Fibroblast of lung (primary cell): ENCODE results near the gene SDK1. TPM values are rescaled to one million over a fixed set of nuclear protein-coding genes. Genes with fewer than 3 reads are reported as not detected.

ENCODE experiments used
- DNase-seq, 2 donors: peaks; one replicate each; pipeline versions ENCODE4 v3.0.0 to v3.0.0-alpha.2; 2010; ENCODE audit warnings: low read depth in 2 of 2
- H2AFZ ChIP-seq: 2 replicates; pipeline ENCODE4 v1.5.1; 2012; ENCODE audit warnings: low read length, control low read depth, inconsistent platforms
- H3K27ac ChIP-seq: 2 replicates; pipeline ENCODE4 v1.5.1; 2011; ENCODE audit warnings: low read length, control low read depth; ENCODE audit not compliant: insufficient read depth
- H3K27me3 ChIP-seq: 2 replicates; pipeline ENCODE4 v1.5.1; 2011; ENCODE audit warnings: mild to moderate bottlenecking, low read length; ENCODE audit not compliant: control insufficient read depth, insufficient read depth
- H3K36me3 ChIP-seq: 2 replicates; pipeline ENCODE4 v1.5.1; 2011; ENCODE audit warnings: low read length; ENCODE audit not compliant: control insufficient read depth, insufficient read depth
- H3K4me1 ChIP-seq: 2 replicates; pipeline ENCODE4 v1.5.1; 2011; ENCODE audit warnings: low read length; ENCODE audit not compliant: control insufficient read depth, insufficient read depth; ENCODE audit errors: extremely low read depth
- H3K4me2 ChIP-seq: 2 replicates; pipeline ENCODE4 v1.5.1; 2011; ENCODE audit warnings: low read length, control low read depth; ENCODE audit not compliant: insufficient read depth; ENCODE audit errors: extremely low read depth
- H3K4me3 ChIP-seq, 4 experiments: fragments of 200-600 bp in 1 of 4; sonication (generic) in 1 of 4; replicated peaks in 1 of 4; 2 replicates each; pipeline ENCODE4 v1.5.1; 2011 to 2016; ENCODE audit warnings: low read length in 4 of 4, low read depth in 3 of 4, mild to moderate bottlenecking in 3 of 4, control low read depth in 2 of 4, inconsistent platforms in 1 of 4, mixed read lengths in 1 of 4; ENCODE audit not compliant: insufficient read depth in 1 of 4; ENCODE audit errors: control extremely low read depth in 1 of 4
- H3K79me2 ChIP-seq: 2 replicates; pipeline ENCODE4 v1.5.1; 2012; ENCODE audit warnings: mild to moderate bottlenecking, low read length, inconsistent platforms; ENCODE audit not compliant: control insufficient read depth, insufficient read depth
- H3K9ac ChIP-seq: 2 replicates; pipeline ENCODE4 v1.5.1; 2011; ENCODE audit warnings: mild to moderate bottlenecking, low read length, control low read depth; ENCODE audit not compliant: insufficient read depth
- H3K9me3 ChIP-seq: 2 replicates; pipeline ENCODE4 v1.5.1; 2012; ENCODE audit warnings: low read depth, low read length; ENCODE audit not compliant: control insufficient read depth, insufficient read depth
- H4K20me1 ChIP-seq: 2 replicates; pipeline ENCODE4 v1.5.1; 2011; ENCODE audit warnings: low read length; ENCODE audit not compliant: control insufficient read depth, insufficient read depth; ENCODE audit errors: extremely low read depth
- CTCF ChIP-seq, 2 donors: IDR thresholded peaks in 1 of 2; conservative IDR thresholded peaks in 1 of 2; 1 replicate in 1 of 2; 2 replicates in 1 of 2; pipeline ENCODE4 v1.5.1; 2011 to 2012; ENCODE audit warnings: low read length in 2 of 2, control low read depth in 1 of 2, inconsistent platforms in 1 of 2, low read depth in 1 of 2, mild to moderate bottlenecking in 1 of 2
- EZH2 ChIP-seq: IDR thresholded peaks from 2 replicates; pipeline ENCODE4 v1.5.1; 2012; ENCODE audit warnings: low read length, control low read depth, mild to moderate bottlenecking; ENCODE audit errors: missing control alignments
- polyA plus RNA-seq, 2 donors: library from polyadenylated mRNA; depleted of rRNA in 1 of 2; stranded (reverse) in 1 of 2; unstranded in 1 of 2; fragments of >200 nt; gene quantifications; 2 replicates each; pipeline ENCODE4 v1.2.1, GENCODE V29; 2011 to 2012; ENCODE audit warnings: missing spikeins in 1 of 2
- total RNA-seq: library from RNA; depleted of rRNA; stranded (reverse); fragments of >200 nt; gene quantifications from 2 replicates; pipeline ENCODE4 v1.2.1, GENCODE V29; 2014

SDK1 gene
- total and polyA plus RNA-seq, 2 donors (not counting 1 experiment from before 2014, with no cell fraction given): 1.0 to 8.6 TPM

GRCh38 chr7:4247106-4247876, 946.2 kb downstream of the SDK1 start:
- no peak overlapping the region for H3K4me2 ChIP-seq
- no peak overlapping the region for H3K4me3 ChIP-seq
- DNase-seq: no peak
- no peaks in the 10 kb centered on the region for H3K9me3 ChIP-seq
- H3K27me3 ChIP-seq: no peaks in the 10 kb centered on the region
- H3K36me3 ChIP-seq: no peaks in the 10 kb centered on the region
- no peak overlapping the region for H3K9ac ChIP-seq
- no peak overlapping the region for H3K27ac ChIP-seq
- no peaks in the 10 kb centered on the region for H3K4me1 ChIP-seq
- H4K20me1 ChIP-seq: no peaks in the 10 kb centered on the region
- TF ChIP-seq CTCF (conservative IDR thresholded peaks at IDR 0.05 in 1 of 2, IDR thresholded peaks at IDR 0.05 in 1 of 2; ENCODE audit: low read depth in 1 of 2, low read length in 2 of 2) (no peak), EZH2 (no peak)
- H2AFZ ChIP-seq: no peak overlapping the region
- no peaks in the 10 kb centered on the region for H3K79me2 ChIP-seq

- H3K36me3 ChIP-seq: no peaks in the 10 kb centered on the region
- H3K4me1 ChIP-seq: no peaks in the 10 kb centered on the region
- no peak overlapping the region for H3K27ac ChIP-seq
- H3K9ac ChIP-seq: no peak overlapping the region
- no peak overlapping the region for H2AFZ ChIP-seq
- DNase-seq: no peak
- TF ChIP-seq EZH2: no peak
- no peak for TF ChIP-seq CTCF (conservative IDR thresholded peaks at IDR 0.05 in 1 of 2, IDR thresholded peaks at IDR 0.05 in 1 of 2; ENCODE audit: low read depth in 1 of 2, low read length in 2 of 2)
- no peak overlapping the region for H3K4me3 ChIP-seq
- H3K4me2 ChIP-seq: no peak overlapping the region
- H3K9me3 ChIP-seq: no peaks in the 10 kb centered on the region
- H3K27me3 ChIP-seq: no peaks in the 10 kb centered on the region
- no peaks in the 10 kb centered on the region for H4K20me1 ChIP-seq
- H3K79me2 ChIP-seq: no peaks in the 10 kb centered on the region
Measured at GRCh38 chr7:4248295-4248694, 947.2 kb downstream of the SDK1 start.

- H3K36me3 ChIP-seq: no peaks in the 10 kb centered on the region
- H3K27me3 ChIP-seq: no peaks in the 10 kb centered on the region
- H3K4me3 ChIP-seq: no peak overlapping the region
- no peak overlapping the region for H3K27ac ChIP-seq
- no peaks in the 10 kb centered on the region for H3K79me2 ChIP-seq
- no peak overlapping the region for H3K9ac ChIP-seq
- no peak for TF ChIP-seq EZH2
- no peak for TF ChIP-seq CTCF (conservative IDR thresholded peaks at IDR 0.05 in 1 of 2, IDR thresholded peaks at IDR 0.05 in 1 of 2; ENCODE audit: low read depth in 1 of 2, low read length in 2 of 2)
- no peaks in the 10 kb centered on the region for H3K9me3 ChIP-seq
- no peak for DNase-seq
- H2AFZ ChIP-seq: no peak overlapping the region
- no peak overlapping the region for H3K4me2 ChIP-seq
- H3K4me1 ChIP-seq: no peaks in the 10 kb centered on the region
- no peaks in the 10 kb centered on the region for H4K20me1 ChIP-seq
Measured at GRCh38 chr7:4249241-4249640, 948.2 kb downstream of the SDK1 start.
